Ishikawa (cell line): ENCODE results near the gene GPD1L.

ENCODE experiments used
- CEBPB ChIP-seq: IDR thresholded peaks from 2 replicates; pipeline ENCODE4 v1.6.1; 2012
- CREB1 ChIP-seq: IDR thresholded peaks from 2 replicates; pipeline ENCODE4 v1.6.1; 2012; ENCODE audit warnings: low read depth
- EGR1 ChIP-seq: IDR thresholded peaks from 2 replicates; pipeline ENCODE4 v1.6.1; 2012
- EP300 ChIP-seq: IDR thresholded peaks from 2 replicates; pipeline ENCODE4 v1.6.1; 2012; ENCODE audit warnings: borderline replicate concordance
- FOXM1 ChIP-seq: IDR thresholded peaks from 2 replicates; pipeline ENCODE4 v1.6.1; 2012; ENCODE audit warnings: low read depth, borderline replicate concordance
- MAX ChIP-seq: IDR thresholded peaks from 2 replicates; pipeline ENCODE4 v1.6.1; 2012
- NFIC ChIP-seq: IDR thresholded peaks from 2 replicates; pipeline ENCODE4 v1.6.1; 2012
- RAD21 ChIP-seq: IDR thresholded peaks from 2 replicates; pipeline ENCODE4 v1.6.1; 2012; ENCODE audit warnings: low read depth
- TAF1 ChIP-seq: IDR thresholded peaks from 2 replicates; pipeline ENCODE4 v1.6.1; 2012; ENCODE audit warnings: low read depth, mild to moderate bottlenecking
- TCF12 ChIP-seq: IDR thresholded peaks from 2 replicates; pipeline ENCODE4 v1.6.1; 2012; ENCODE audit warnings: low read depth
- TEAD4 ChIP-seq: IDR thresholded peaks from 2 replicates; pipeline ENCODE4 v1.6.1; 2012
- YY1 ChIP-seq: IDR thresholded peaks from 2 replicates; pipeline ENCODE4 v1.6.1; 2012; ENCODE audit warnings: low read depth
- ZBTB7A ChIP-seq: IDR thresholded peaks from 2 replicates; pipeline ENCODE4 v1.6.1; 2012; ENCODE audit warnings: low read depth
- TF ChIP-seq, protein P1 (sequence below): IDR thresholded peaks from 2 replicates; pipeline ENCODE4 v1.6.1; 2012
- TF ChIP-seq, protein P2 (sequence below): IDR thresholded peaks from 2 replicates; pipeline ENCODE4 v1.6.1; 2012; ENCODE audit warnings: low read depth, mild to moderate bottlenecking

The GPD1L gene

DNA sequence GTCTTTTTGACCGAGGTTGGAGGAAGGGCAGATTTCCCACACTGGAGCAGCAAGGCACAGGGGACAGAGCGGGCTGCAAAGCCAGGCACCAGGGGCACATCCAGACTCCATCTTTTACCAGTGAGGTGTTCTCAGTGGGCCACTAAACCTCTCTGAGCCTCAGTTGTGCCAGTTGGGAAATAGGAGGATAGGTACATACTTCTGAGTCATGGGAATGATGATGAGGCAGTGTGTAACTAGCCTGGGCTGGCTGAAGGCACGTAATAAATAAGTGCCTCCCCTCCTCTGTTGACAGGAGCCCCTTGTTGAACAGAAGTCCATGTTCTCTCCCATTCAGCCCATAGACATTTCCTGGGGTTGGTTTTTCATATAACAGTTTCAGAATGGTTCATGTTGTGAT is 48.7 kb downstream of the GPD1L start:
- TF ChIP-seq TEAD4, result no peak
- no peak for TF ChIP-seq TCF12

DNA sequence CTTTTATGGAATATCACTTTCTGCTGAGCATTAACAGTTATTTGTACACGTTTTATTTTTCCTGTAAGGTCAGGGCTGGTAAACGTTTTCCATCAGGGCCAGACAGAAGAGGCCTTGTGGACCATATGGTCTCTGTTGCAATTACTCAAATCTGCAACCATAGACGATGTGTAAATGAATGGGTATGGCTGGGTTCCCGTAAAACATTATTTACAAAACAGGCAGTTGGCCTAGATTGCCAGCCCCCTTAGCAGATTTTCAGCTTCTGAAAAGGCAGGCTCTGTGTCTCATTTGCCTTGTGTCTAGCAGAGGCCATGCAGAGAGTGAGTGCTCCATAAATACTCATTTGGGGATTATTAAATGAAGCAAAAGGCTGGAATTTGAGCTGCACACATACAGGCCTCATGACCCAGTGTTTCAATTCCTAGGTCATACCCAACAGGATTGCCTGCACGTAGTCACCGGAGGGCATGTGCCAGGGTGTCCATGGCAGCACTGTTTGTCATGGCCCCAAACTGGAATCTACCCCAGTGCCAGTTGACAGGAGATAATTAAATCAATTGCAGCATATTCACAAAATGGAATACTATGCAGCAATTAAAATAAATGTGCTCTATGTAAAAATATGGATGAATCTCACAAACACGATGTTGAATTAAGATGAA is 51.3 kb downstream of the GPD1L start:
- TF ChIP-seq TEAD4 (no peak), TAF1 (no peak), FOXM1 (no peak)
- TF ChIP-seq, protein P1, sequence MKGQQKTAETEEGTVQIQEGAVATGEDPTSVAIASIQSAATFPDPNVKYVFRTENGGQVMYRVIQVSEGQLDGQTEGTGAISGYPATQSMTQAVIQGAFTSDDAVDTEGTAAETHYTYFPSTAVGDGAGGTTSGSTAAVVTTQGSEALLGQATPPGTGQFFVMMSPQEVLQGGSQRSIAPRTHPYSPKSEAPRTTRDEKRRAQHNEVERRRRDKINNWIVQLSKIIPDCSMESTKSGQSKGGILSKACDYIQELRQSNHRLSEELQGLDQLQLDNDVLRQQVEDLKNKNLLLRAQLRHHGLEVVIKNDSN, result no peak

DNA sequence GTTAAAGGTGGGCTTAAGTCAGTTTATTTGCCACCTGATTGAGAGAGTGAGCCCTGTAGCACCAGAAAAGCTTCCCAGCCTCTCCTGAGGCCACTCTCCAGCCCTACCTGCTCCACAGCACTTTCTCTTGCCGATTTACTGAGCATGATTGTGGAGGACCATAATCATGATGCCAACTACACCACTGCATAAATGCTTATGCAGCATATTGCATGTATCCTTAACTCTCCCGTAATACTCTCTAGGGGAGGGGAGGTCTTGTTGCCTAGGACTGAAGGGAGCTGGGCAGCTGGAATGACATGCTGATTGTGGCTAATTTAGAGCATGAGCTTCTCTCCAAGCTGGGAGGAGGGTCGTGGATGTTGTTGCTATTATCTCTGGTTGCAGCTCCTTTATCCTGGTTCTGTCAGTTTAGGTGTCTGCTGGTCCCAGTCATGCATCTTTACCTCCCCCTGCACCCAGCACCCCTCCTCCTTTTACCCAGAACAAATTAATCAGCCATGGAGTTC is 54.3 kb downstream of the GPD1L start:
- no peak for TF ChIP-seq RAD21

- TF ChIP-seq EGR1 (no peak), FOXM1 (no peak), MAX (no peak), ZBTB7A (no peak), RAD21 (no peak), TAF1 (no peak), YY1 (no peak), EP300 (no peak), CEBPB (no peak), TCF12 (no peak), TEAD4 (no peak), NFIC (no peak), CREB1 (no peak)
- TF ChIP-seq, protein P1, result no peak
- TF ChIP-seq, protein P2, sequence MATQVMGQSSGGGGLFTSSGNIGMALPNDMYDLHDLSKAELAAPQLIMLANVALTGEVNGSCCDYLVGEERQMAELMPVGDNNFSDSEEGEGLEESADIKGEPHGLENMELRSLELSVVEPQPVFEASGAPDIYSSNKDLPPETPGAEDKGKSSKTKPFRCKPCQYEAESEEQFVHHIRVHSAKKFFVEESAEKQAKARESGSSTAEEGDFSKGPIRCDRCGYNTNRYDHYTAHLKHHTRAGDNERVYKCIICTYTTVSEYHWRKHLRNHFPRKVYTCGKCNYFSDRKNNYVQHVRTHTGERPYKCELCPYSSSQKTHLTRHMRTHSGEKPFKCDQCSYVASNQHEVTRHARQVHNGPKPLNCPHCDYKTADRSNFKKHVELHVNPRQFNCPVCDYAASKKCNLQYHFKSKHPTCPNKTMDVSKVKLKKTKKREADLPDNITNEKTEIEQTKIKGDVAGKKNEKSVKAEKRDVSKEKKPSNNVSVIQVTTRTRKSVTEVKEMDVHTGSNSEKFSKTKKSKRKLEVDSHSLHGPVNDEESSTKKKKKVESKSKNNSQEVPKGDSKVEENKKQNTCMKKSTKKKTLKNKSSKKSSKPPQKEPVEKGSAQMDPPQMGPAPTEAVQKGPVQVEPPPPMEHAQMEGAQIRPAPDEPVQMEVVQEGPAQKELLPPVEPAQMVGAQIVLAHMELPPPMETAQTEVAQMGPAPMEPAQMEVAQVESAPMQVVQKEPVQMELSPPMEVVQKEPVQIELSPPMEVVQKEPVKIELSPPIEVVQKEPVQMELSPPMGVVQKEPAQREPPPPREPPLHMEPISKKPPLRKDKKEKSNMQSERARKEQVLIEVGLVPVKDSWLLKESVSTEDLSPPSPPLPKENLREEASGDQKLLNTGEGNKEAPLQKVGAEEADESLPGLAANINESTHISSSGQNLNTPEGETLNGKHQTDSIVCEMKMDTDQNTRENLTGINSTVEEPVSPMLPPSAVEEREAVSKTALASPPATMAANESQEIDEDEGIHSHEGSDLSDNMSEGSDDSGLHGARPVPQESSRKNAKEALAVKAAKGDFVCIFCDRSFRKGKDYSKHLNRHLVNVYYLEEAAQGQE, result no peak
Observed at GRCh38 chr3:32165442-32165841, 59.0 kb downstream of the GPD1L start.

DNA sequence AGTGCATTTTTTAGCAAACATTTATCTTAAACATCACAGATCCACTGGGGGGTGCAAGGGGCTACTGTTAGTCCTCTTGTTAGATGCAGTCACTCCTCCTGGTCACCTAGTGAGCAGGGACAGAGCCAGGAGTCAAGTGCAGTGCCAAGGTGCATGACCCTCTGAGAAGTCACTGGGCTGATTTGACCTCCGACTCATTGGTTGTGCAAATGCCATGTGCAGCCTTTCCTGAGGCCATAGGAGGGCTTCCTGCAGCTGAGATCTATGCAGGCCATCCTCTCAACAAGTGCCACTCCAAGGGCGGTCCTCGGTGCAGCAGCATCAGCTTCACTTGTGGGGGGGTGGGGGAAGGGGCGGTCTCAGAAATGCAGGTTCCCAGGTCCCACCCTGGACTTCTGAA is 60.2 kb downstream of the GPD1L start:
- TF ChIP-seq EP300 (no peak), CREB1 (no peak), FOXM1 (no peak)
- TF ChIP-seq, protein P1, result no peak

- TF ChIP-seq TCF12 (no peak), EP300 (no peak), CREB1 (no peak), EGR1 (no peak), RAD21 (no peak), MAX (no peak), ZBTB7A (no peak), TAF1 (no peak)
Observed at GRCh38 chr3:32172420-32172819, 66.0 kb downstream of the GPD1L start.

GRCh38 chr3:32175607-32176197 is 69.3 kb downstream of the GPD1L start:
- TF ChIP-seq RAD21 (peak; percentile 52), CEBPB (no peak), EGR1 (no peak), ZBTB7A (no peak)

DNA sequence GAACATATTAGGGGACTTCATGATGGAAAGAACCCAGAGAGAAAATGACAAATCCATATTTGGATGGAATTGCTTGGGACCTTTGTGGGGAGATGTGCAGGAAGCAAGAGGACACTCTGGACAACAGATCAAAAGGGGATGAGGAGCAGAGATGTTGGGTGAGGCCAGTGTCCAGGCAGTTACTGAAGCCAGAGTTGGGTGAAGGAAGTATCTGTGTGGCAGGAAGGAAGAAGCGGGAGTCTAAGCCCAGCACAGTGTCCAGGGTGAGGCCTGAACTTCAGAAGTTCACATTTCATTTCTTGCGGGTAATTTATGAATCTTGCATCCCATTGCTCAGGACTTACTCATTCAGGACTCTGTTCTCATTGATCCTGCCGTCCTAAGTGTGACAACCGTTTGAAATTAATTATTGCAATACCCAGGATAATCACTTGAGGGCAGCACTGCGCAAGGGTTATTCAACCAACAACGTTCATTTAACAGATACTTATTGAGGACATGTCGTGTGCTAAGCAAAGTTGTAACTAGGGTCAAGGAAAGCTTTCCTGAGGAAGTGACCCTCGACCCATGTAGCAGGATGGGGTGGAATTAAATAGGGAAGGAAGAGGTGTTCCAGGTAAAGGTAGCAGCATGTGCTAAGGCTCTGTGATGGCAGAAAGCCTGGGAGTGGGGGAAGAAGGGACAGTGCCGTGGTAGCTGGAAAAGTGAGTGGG is 70.7 kb downstream of the GPD1L start:
- TF ChIP-seq RAD21 (peak; percentile 77), YY1 (no peak), MAX (no peak)
